GM23248 (cell line): ENCODE data around the gene CNIH4. TPM values are rescaled to one million over a fixed set of nuclear protein-coding genes. Genes with fewer than 3 reads are reported as not detected.

Experiments
- DNase-seq: peaks from one replicate; pipeline ENCODE4 v3.0.0-alpha.2; 2015
- H2AFZ ChIP-seq: fragments of 200-600 bp; sonication (generic); 2 replicates; pipeline ENCODE4 v1.6.1; 2016; ENCODE audit warnings: antibody characterized with exemption
- H3F3A ChIP-seq: fragments of 200-600 bp; sonication (generic); 2 replicates; pipeline ENCODE4 v1.6.1; 2016; ENCODE audit warnings: mild to moderate bottlenecking, antibody characterized with exemption, mixed run types; ENCODE audit not compliant: insufficient read depth
- H3K27ac ChIP-seq: fragments of 200-600 bp; sonication (generic); 2 replicates; pipeline ENCODE4 v1.5.1; 2016; ENCODE audit warnings: mild to moderate bottlenecking
- H3K27me3 ChIP-seq: fragments of 200-600 bp; sonication (generic); replicated peaks from 2 replicates; pipeline ENCODE4 v1.6.1; 2016; ENCODE audit warnings: mild to moderate bottlenecking; ENCODE audit not compliant: insufficient read depth
- H3K36me3 ChIP-seq: fragments of 200-600 bp; sonication (generic); 2 replicates; pipeline ENCODE4 v1.6.1; 2016; ENCODE audit warnings: low read depth, mild to moderate bottlenecking
- H3K4me1 ChIP-seq: fragments of 200-600 bp; sonication (generic); 2 replicates; pipeline ENCODE4 v1.6.1; 2016; ENCODE audit warnings: mild to moderate bottlenecking; ENCODE audit not compliant: insufficient read depth
- H3K4me2 ChIP-seq: fragments of 200-600 bp; sonication (generic); one replicate; pipeline ENCODE4 v1.6.1; 2016; ENCODE audit warnings: mild to moderate bottlenecking; ENCODE audit not compliant: unreplicated experiment
- H3K4me3 ChIP-seq: fragments of 200-600 bp; sonication (generic); 2 replicates; pipeline ENCODE4 v1.5.1; 2016; ENCODE audit warnings: mild to moderate bottlenecking
- H3K79me2 ChIP-seq: fragments of 200-600 bp; sonication (generic); 2 replicates; pipeline ENCODE4 v1.6.1; 2016; ENCODE audit warnings: mild to moderate bottlenecking; ENCODE audit not compliant: insufficient read depth
- H3K9ac ChIP-seq: fragments of 200-600 bp; sonication (generic); 2 replicates; pipeline ENCODE4 v1.6.1; 2016; ENCODE audit warnings: mild to moderate bottlenecking
- H3K9me2 ChIP-seq: fragments of 200-600 bp; sonication (generic); 2 replicates; pipeline ENCODE4 v1.6.1; 2016; ENCODE audit warnings: mixed run types, mild to moderate bottlenecking, moderate library complexity; ENCODE audit not compliant: insufficient read depth
- H3K9me3 ChIP-seq: fragments of 200-600 bp; sonication (generic); one replicate; pipeline ENCODE4 v1.6.1; 2017; ENCODE audit warnings: low read depth
- H4K20me1 ChIP-seq: fragments of 200-600 bp; sonication (generic); 2 replicates; pipeline ENCODE4 v1.6.0; 2016; ENCODE audit not compliant: insufficient read depth
- EZH2 ChIP-seq: fragments of 200-600 bp; sonication (generic); IDR thresholded peaks from 2 replicates; pipeline ENCODE4 v1.6.1; 2018; ENCODE audit warnings: antibody characterized with exemption, mild to moderate bottlenecking; ENCODE audit not compliant: insufficient read depth, poor library complexity, severe bottlenecking
- EZH2phosphoT487 ChIP-seq: fragments of 200-600 bp; sonication (generic); IDR thresholded peaks from 2 replicates; pipeline ENCODE4 v1.6.1; 2018; ENCODE audit warnings: antibody characterized with exemption, moderate library complexity, mild to moderate bottlenecking, low read depth; ENCODE audit not compliant: insufficient read depth
- WGBS, 2 experiments: methylation state at CpG; one replicate each; pipeline ENCODE4 v1.1.6; 2015 to 2017; ENCODE audit warnings: low lambda C conversion rate in 2 of 2, low coverage in 1 of 2; ENCODE audit errors: missing lambda C conversion rate in 2 of 2; 5-methylcytosine and 5-hydroxymethylcytosine counted together
- in situ Hi-C: fragments of 300-500 bp; cut with MboI; formaldehyde crosslinking; loops from 2 replicates; pipeline ENCODE4 v1.15.0; 2020
- polyA plus RNA-seq: library from polyadenylated mRNA; unstranded; fragments of >200 nt; fragmentation: Nextera tagmentation; extraction: Ambion mirVana; gene quantifications from 2 replicates; pipeline ENCODE4 v1.2.1, GENCODE V29; 2016
- total RNA-seq: library from RNA; depleted of rRNA; stranded (reverse); fragments of >200 nt; shearing (Covaris generic); gene quantifications from 2 replicates; pipeline ENCODE4 v1.2.3, GENCODE V29; 2014

The CNIH4 gene
- total and polyA plus RNA-seq, 2 experiments from 2014 or later, result 73.5 to 142 TPM

DNA sequence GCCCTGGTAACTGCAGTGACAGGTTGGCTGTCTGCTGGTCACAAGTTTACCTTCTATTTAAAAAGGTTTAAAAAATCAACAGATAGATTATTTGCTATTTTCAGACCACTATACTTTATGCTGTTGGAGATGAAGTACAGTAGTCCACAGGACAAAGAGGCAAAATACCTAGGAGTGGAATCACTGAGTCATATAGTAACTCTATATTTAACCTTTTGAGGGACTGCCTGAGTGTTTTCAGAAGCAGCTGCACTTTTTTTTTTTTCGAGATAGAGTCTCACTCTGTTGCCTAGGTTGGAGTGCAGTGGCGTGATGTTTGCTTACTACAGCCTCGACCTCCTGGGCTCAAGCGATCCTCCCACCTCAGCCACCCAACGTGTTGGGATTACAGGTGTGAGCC lies 11.7 kb downstream of the CNIH4 start:
- Histone ChIP-seq H2AFZ (no peak overlapping the region), H3K27ac (no peak overlapping the region), H3K9me3 (no peaks in the 10 kb centered on the region), H3K9me2 (no peaks in the 10 kb centered on the region), H3K27me3 (no peaks in the 10 kb centered on the region), H3K36me3 (peaks cover 61% of the 10 kb centered on the region), H3F3A (no peaks in the 10 kb centered on the region), H3K79me2 (peaks cover 88% of the 10 kb centered on the region), H4K20me1 (no peaks in the 10 kb centered on the region; the same call in 1 of the 2 replicates), H3K4me3 (no peak overlapping the region), H3K4me2 (no peak overlapping the region), H3K4me1 (no peaks in the 10 kb centered on the region), H3K9ac (no peak overlapping the region)
- TF ChIP-seq EZH2 (no peak), EZH2phosphoT487 (no peak)
- DNase-seq, result peak; percentile 11
- in situ Hi-C loops, result no loop called here
- 87 to 88% methylated on average over 5 of the region's 5 CpGs for WGBS, 2 experiments

DNA sequence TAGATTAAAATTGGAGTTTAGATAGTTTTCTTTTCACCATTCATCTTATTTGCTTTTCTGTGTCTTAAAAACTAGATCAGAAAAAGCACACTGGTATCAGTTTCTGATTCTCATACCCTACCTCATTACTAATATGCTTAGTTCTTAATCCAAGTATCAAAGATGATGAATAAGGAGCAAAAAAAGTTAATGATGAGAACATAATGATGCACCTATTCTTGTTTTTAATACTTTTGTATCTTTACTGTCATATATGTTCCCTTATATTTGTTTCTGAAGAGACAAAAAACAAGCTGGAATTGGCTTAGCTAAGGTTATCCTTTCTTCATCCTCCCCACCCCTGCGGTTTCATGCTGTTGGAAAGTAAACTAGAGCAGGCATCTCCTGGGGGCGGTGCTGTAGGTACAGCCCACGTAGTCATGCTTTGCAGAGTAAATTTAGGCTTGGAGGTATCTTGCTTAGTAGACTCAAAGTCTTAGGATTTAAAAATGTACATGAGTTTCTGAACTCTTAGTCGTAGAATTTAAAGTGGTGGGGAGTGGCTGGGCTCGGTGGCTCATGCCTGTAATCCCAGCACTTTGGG lies 16.4 kb downstream of the CNIH4 start:
- WGBS, 2 experiments, result 94 to 96% methylated on average over 5 of the region's 5 CpGs
- Histone ChIP-seq H3K79me2 (peaks cover 61% of the 10 kb centered on the region), H3K27ac (no peak overlapping the region), H3K27me3 (no peaks in the 10 kb centered on the region), H3K4me3 (no peak overlapping the region), H3K9me3 (no peaks in the 10 kb centered on the region), H4K20me1 (no peaks in the 10 kb centered on the region), H3K36me3 (peaks cover 57% of the 10 kb centered on the region), H3K4me1 (peaks cover 19% of the 10 kb centered on the region), H3F3A (peaks cover 38% of the 10 kb centered on the region), H3K9me2 (no peaks in the 10 kb centered on the region), H2AFZ (no peak overlapping the region), H3K4me2 (no peak overlapping the region), H3K9ac (no peak overlapping the region)
- in situ Hi-C loops, result no loop called here
- TF ChIP-seq EZH2, result no peak
- DNase-seq, result no peak

DNA sequence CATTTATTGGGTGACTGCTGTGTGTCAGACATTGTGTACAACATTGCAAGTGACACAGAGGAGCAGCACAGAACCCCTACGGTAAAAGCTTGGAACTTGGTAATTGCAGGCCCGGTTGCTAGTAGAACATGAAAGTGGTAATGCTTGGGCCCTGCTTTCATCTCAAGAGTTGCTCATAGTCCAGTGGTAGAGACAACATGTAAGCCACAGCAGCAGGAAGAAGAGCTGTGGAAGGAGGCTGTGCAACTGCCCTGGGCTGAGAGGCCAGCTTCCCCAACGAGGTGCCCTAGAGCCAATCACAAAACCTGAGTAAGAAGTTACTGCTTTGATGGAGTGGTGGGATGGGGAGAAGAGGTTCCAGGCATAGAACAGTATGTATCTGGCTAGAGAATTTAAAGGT lies 18.4 kb downstream of the CNIH4 start:
- Histone ChIP-seq H4K20me1 (no peaks in the 10 kb centered on the region), H3K9me2 (no peaks in the 10 kb centered on the region), H3K27me3 (no peaks in the 10 kb centered on the region), H3K9me3 (no peaks in the 10 kb centered on the region), H3K36me3 (peaks cover 50% of the 10 kb centered on the region), H2AFZ (no peak overlapping the region), H3K9ac (no peak overlapping the region), H3K79me2 (peaks cover 46% of the 10 kb centered on the region), H3K4me2 (no peak overlapping the region), H3K4me3 (no peak overlapping the region), H3K4me1 (peaks cover 19% of the 10 kb centered on the region), H3F3A (peaks cover 51% of the 10 kb centered on the region), H3K27ac (no peak overlapping the region)
- WGBS, 2 experiments, result 81 to 88% methylated on average over 3 of the region's 3 CpGs
- in situ Hi-C loops, result no loop called here
- no peak for DNase-seq
- TF ChIP-seq EZH2, result no peak

DNA sequence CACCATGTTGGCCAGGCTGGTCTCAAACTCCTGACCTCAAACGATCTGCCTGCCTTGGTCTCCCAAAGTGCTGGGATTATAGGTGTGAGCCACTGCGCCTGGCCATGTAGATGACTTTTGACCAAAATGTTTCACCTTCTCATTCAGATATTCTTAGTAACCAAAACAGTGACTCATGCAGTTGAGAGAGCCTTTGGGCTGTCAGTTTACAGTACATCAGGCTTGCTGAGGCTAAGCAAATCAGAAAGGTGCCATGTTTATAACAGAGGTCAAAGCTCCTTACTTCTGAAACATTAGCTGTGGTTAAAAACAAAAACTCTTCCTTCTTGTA lies 21.0 kb downstream of the CNIH4 start:
- H3K27me3 ChIP-seq, result no peaks in the 10 kb centered on the region
- peak overlapping the region; percentile 13 for H3K27ac ChIP-seq
- H3K4me3 ChIP-seq, result no peak overlapping the region
- H3K79me2 ChIP-seq, result peaks cover 26% of the 10 kb centered on the region
- TF ChIP-seq EZH2, result no peak
- no peak for TF ChIP-seq EZH2phosphoT487
- peak; percentile 57 for DNase-seq
- H3F3A ChIP-seq, result peaks cover 67% of the 10 kb centered on the region
- peaks cover 31% of the 10 kb centered on the region; the same call in 1 of the 2 replicates for H3K36me3 ChIP-seq
- no peak overlapping the region for H3K4me2 ChIP-seq
- H3K9me2 ChIP-seq, result no peaks in the 10 kb centered on the region
- 84 to 93% methylated on average over 2 of the region's 2 CpGs for WGBS, 2 experiments
- H2AFZ ChIP-seq, result no peak overlapping the region
- no peaks in the 10 kb centered on the region for H4K20me1 ChIP-seq
- H3K9me3 ChIP-seq, result no peaks in the 10 kb centered on the region
- H3K4me1 ChIP-seq, result peaks cover 19% of the 10 kb centered on the region
- H3K9ac ChIP-seq, result no peak overlapping the region
- in situ Hi-C loops, result no loop called here
